ENCODE data around the gene TMEM123.
A peak's percentile ranks its signal among the peaks of the same experiment; 100 is the strongest.

Gene TMEM123

GRCh38 chr11:102470251-102470650 lies 17.7 kb upstream of the TMEM123 start:
- no peak for DNase-seq

- no peak for DNase-seq
Measured at GRCh38 chr11:102469196-102469821, 16.7 kb upstream of the TMEM123 start.

GRCh38 chr11:102468616-102469195 lies 16.1 kb upstream of the TMEM123 start:
- DNase-seq, result no peak

- no peak for DNase-seq
Measured at GRCh38 chr11:102467853-102468580, 15.5 kb upstream of the TMEM123 start.

- no peak for DNase-seq
Measured at GRCh38 chr11:102467080-102467708, 14.6 kb upstream of the TMEM123 start.

- DNase-seq, result no peak
Measured at GRCh38 chr11:102465696-102466095, 13.1 kb upstream of the TMEM123 start.

GRCh38 chr11:102464859-102465500 lies 12.4 kb upstream of the TMEM123 start:
- DNase-seq, result peak in 1 of 2 experiments; percentile 31

GRCh38 chr11:102464037-102464436 lies 11.5 kb upstream of the TMEM123 start:
- no peak for DNase-seq

- no peak for DNase-seq
Measured at GRCh38 chr11:102462610-102463009, 10.0 kb upstream of the TMEM123 start.

GRCh38 chr11:102459393-102459792 lies 6.8 kb upstream of the TMEM123 start:
- no peak for DNase-seq

GRCh38 chr11:102458548-102458947 lies 6.0 kb upstream of the TMEM123 start:
- no peak for DNase-seq

- no peak for DNase-seq
Measured at GRCh38 chr11:102457865-102458264, 5.3 kb upstream of the TMEM123 start.

- no peak for DNase-seq
Measured at GRCh38 chr11:102457056-102457677, 4.6 kb upstream of the TMEM123 start.

- no peak for DNase-seq
Measured at GRCh38 chr11:102456381-102456780, 3.8 kb upstream of the TMEM123 start.

GRCh38 chr11:102453921-102454320 lies 1.4 kb upstream of the TMEM123 start:
- no peak for DNase-seq

- DNase-seq, result no peak
Measured at GRCh38 chr11:102453302-102453695, 734 bp upstream of the TMEM123 start.

- DNase-seq, result peak; percentile 35 to 59
Measured at GRCh38 chr11:102451681-102452460, 694 bp downstream of the TMEM123 start.

- DNase-seq, result no peak
Measured at GRCh38 chr11:102451041-102451680, 1.4 kb downstream of the TMEM123 start.

GRCh38 chr11:102449651-102450570 lies 2.7 kb downstream of the TMEM123 start:
- no peak for DNase-seq

- DNase-seq, result peak; percentile 27 to 46
Measured at GRCh38 chr11:102448869-102449224, 3.7 kb downstream of the TMEM123 start.
